ENCODE results near the gene GNG12. TPM values are rescaled to one million over a fixed set of nuclear protein-coding genes. Genes with fewer than 3 reads are reported as not detected.

GNG12 gene
- total RNA-seq, 1 donor from 2014 or later, result 23.2 TPM

DNA sequence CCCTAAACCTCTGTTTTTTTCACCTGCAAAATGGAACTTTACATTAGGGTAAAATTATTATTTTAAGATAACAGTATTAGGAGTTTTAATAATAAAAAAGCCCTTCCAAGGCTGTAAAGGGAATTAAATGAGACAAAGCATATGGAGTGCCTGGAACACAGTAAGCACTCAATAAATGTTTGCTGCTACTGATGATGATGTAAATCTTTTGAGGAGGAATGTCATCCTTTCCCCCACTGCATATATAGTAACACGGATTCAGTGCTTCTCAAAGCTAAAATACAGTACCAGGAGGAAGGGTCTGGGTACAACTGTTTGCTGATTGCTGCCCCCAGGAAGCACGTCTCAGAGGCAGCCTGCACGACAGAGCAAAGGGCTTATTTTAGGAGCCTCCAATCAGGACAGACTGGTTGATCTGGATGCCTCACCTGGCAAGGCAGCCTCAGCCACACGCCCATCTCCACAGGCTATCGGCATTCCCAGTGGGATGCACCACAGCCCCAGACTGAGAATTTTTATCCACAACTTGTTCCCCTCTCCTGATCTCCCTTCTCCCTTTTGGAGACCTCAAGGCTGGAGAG, 83.9 kb downstream of the GNG12 start:
- TF ChIP-seq, protein P1, sequence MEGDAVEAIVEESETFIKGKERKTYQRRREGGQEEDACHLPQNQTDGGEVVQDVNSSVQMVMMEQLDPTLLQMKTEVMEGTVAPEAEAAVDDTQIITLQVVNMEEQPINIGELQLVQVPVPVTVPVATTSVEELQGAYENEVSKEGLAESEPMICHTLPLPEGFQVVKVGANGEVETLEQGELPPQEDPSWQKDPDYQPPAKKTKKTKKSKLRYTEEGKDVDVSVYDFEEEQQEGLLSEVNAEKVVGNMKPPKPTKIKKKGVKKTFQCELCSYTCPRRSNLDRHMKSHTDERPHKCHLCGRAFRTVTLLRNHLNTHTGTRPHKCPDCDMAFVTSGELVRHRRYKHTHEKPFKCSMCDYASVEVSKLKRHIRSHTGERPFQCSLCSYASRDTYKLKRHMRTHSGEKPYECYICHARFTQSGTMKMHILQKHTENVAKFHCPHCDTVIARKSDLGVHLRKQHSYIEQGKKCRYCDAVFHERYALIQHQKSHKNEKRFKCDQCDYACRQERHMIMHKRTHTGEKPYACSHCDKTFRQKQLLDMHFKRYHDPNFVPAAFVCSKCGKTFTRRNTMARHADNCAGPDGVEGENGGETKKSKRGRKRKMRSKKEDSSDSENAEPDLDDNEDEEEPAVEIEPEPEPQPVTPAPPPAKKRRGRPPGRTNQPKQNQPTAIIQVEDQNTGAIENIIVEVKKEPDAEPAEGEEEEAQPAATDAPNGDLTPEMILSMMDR (conservative IDR thresholded peaks at IDR 0.05), result no peak
- peak overlapping the region; percentile 96 for H3K27ac Mint-ChIP-seq
- H3K36me3 Mint-ChIP-seq, result no peaks in the 10 kb centered on the region
- H3K4me3 Mint-ChIP-seq, result peak overlapping the region; percentile 65
- H3K4me1 Mint-ChIP-seq (ENCODE audit: unreplicated experiment), result peaks cover 56% of the 10 kb centered on the region
- H3K27me3 Mint-ChIP-seq, result no peaks in the 10 kb centered on the region
- no peak for DNase-seq (ENCODE audit: extremely low spot score, unreplicated experiment)
- no peaks in the 10 kb centered on the region for H3K9me3 Mint-ChIP-seq

DNA sequence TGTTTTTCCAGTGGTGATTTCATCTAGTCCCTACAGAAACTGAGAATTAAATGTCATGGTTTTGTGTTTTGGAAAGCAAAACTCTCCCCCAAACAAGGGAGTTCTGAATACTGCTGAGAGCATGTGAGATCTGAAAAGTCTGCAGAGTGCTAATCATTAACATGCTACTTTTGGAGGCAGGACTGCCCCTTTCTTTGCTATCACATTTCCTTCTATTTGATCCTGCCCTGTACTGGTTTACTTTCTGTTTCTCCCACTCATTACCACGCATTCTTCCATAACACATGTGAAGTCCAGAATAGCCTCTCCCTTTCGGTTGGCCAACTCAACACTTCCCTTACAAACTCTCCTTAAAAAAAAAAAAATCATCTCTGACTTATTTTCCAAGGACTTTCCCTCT, 84.6 kb downstream of the GNG12 start:
- H3K4me3 Mint-ChIP-seq, result peak overlapping the region; percentile 78
- H3K27me3 Mint-ChIP-seq, result no peaks in the 10 kb centered on the region
- TF ChIP-seq, protein P1 (conservative IDR thresholded peaks at IDR 0.05), result no peak
- no peaks in the 10 kb centered on the region for H3K9me3 Mint-ChIP-seq
- DNase-seq (ENCODE audit: extremely low spot score, unreplicated experiment), result no peak
- H3K27ac Mint-ChIP-seq, result peak overlapping the region; percentile 84
- peaks cover 49% of the 10 kb centered on the region for H3K4me1 Mint-ChIP-seq (ENCODE audit: unreplicated experiment)
- H3K36me3 Mint-ChIP-seq, result no peaks in the 10 kb centered on the region

DNA sequence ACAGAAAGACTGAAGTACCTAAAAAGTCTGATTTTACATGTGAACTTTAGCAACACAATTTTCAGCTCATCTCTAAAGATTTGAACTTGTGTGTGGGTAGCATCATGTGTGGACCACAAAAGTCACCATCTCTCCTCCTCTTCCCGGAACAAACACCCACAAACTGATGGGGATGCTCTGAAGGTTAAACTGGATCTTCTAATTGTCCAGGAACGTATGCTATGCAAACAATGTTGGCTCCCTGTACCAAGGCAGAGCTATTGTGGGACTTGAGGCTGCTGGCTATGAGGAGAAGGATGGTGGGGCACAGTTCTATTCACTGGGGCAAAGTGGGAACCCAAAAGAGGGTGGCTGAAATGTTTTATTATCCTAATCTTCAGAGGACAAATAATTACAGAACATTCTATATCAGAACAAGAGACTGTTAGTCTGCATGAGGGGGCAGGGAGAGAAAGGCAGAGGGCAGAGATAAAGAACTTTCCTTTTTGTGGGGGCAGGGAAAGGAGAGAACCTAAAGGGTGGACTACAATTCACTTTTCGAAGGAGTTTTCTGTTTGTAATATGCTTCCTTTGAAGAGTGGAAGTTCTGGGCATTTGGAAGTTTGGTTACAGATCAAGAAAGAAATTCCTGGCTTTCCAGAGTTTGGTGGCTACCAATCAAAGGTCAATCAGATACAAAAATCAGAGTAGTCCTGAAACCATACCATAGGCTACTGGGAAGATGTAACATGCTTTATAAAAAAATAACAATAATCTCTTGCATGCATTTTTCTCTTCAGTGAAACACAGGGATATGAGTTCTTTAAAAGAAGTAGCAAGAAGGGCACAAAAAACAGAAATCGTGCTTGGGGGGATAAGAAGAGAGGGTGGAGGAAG, 85.4 kb downstream of the GNG12 start:
- no peak for DNase-seq (ENCODE audit: extremely low spot score, unreplicated experiment)
- Mint-ChIP-seq H3K27me3 (no peaks in the 10 kb centered on the region), H3K9me3 (no peaks in the 10 kb centered on the region), H3K4me3 (peak overlapping the region; percentile 78), H3K36me3 (no peaks in the 10 kb centered on the region), H3K4me1 (ENCODE audit: unreplicated experiment) (peaks cover 51% of the 10 kb centered on the region), H3K27ac (peak overlapping the region; percentile 84)
- TF ChIP-seq, protein P1 (conservative IDR thresholded peaks at IDR 0.05), result no peak

DNA sequence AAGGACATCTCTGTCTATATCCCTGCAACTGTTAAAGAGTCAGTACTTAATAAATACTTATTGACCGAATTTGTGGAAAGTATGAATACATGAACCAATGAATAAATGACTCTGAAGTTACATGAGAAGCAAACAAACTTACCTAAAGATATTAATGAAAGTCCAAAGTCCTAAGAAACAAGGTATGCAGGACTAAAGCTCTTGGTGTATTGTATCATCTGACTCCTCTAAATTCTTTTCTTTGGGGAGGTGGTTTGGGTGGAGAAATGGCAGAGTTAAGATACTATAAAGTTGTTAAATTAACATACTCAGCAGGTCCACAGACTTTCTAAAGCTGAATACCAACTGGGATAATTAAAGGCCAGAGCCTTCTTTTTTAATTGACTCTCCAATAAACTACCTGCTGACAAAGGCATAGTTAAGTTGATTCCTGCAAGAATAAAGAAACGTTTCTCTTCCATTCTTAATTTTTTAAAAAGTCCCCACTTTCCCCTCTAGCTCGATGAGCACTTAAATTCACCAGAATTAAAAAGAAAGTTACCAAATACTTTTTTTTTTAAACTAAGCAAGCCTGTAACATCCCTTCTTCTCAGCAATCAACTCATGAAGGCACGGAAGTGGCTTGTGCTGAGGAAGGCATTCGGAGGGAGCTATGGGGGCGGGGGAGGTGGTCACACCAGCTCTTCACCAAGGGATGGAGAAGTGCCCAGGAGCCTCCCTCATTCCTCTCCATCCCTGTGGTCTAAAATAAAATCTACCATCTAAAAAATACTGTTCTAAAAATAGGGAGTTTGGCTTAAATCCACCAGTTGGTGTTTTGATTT, 87.2 kb downstream of the GNG12 start:
- Mint-ChIP-seq H3K4me1 (ENCODE audit: unreplicated experiment) (peaks cover 47% of the 10 kb centered on the region), H3K9me3 (no peaks in the 10 kb centered on the region), H3K4me3 (no peak overlapping the region), H3K27ac (peak overlapping the region; percentile 14), H3K27me3 (no peaks in the 10 kb centered on the region), H3K36me3 (no peaks in the 10 kb centered on the region)
- no peak for DNase-seq (ENCODE audit: extremely low spot score, unreplicated experiment)
- TF ChIP-seq, protein P1 (conservative IDR thresholded peaks at IDR 0.05), result no peak

DNA sequence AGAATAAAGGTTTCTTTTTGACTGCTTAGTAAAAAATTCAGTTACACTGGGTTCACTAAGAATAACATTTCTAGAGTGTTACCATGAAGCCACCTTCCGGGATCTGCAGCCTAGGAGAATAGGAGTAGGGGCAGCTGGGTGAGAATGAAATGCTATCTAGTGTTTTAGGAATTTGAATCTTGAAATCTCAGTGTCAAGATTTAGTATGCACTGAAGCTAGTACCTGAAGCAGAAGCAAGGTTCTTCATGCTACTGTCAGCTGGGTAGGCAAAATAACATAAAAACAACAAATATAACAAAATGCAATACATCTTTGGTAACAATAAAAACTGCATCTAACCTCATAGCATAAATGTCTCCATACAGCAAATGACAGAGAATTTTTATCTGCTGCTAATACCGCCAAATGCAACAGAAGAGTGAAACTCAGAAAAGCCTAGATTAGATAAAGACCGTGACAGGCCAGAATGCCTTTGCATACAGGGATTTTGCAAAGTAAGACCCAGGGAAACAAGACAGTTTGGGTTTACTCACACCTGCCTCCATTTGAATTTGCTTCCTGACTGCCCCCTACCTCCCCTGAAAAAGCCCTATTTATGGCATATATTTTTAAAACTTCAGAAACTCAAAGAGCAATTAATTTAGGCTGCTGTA, 90.1 kb downstream of the GNG12 start:
- Mint-ChIP-seq H3K27ac (no peak overlapping the region), H3K27me3 (no peaks in the 10 kb centered on the region), H3K4me1 (ENCODE audit: unreplicated experiment) (peaks cover 26% of the 10 kb centered on the region), H3K9me3 (no peaks in the 10 kb centered on the region), H3K4me3 (no peak overlapping the region), H3K36me3 (no peaks in the 10 kb centered on the region)
- TF ChIP-seq, protein P1 (conservative IDR thresholded peaks at IDR 0.05), result no peak
- no peak for DNase-seq (ENCODE audit: extremely low spot score, unreplicated experiment)
